ENCODE results near the gene DNAH6.

DNAH6 gene

GRCh38 chr2:84839851-84840250 is 323.6 kb downstream of the DNAH6 start:
- ChIA-PET POLR2A (ENCODE audit: low non-redundant PET) (no interaction called here), CTCF (no interaction called here)
- DNase-seq (ENCODE audit: low spot score) = no peak
- no peak for TF ChIP-seq CTCF (conservative IDR thresholded peaks at IDR 0.05; ENCODE audit: low read depth)
- no peak overlapping the region for H3K27ac ChIP-seq

DNA sequence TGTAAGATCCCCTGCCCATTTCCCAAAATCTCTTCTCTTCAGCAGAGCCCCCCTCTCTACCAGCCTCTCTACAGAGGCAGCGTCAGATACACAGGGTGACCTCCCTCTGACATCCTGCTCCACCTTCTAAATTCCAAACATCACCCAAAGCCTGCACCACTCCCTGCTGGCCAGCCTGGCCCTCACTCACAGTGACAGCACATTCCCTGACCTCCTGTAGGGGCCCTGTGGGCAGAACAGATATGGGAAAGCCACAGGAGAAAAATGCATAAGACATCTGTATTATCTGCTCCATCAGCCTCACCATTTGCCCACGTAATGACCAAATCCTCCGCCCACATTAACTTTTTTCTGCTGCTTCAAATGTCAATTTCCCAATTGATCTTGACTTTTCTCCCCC is 324.0 kb downstream of the DNAH6 start:
- TF ChIP-seq CTCF (conservative IDR thresholded peaks at IDR 0.05; ENCODE audit: low read depth) = no peak
- POLR2A ChIA-PET (ENCODE audit: low non-redundant PET) = no interaction called here
- CTCF ChIA-PET = no interaction called here
- no peak for DNase-seq (ENCODE audit: low spot score)
- no peak overlapping the region for H3K27ac ChIP-seq

DNA sequence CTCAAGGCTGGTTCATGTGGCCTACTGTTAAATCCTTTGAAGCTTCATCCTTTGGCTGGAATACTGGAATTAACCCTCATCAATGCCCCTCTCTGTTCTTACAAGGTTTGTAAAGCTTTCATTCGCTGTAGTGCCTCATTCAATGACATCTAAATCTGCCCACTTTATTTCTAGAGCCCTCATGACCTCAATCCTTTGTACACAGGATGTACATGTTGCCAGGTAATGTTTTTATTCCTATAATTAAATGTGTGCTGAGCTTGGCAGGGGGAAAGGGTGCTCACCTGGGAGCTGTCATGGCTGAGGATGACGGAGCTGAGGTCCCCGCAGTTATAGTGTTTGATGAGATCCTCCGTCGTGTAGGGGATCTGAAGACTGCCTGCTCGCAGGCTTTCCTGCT is 325.3 kb downstream of the DNAH6 start:
- no peak overlapping the region for H3K27ac ChIP-seq
- POLR2A ChIA-PET (ENCODE audit: low non-redundant PET) = no interaction called here
- TF ChIP-seq CTCF (conservative IDR thresholded peaks at IDR 0.05; ENCODE audit: low read depth) = no peak
- no peak for DNase-seq (ENCODE audit: low spot score)
- CTCF ChIA-PET = no interaction called here

- DNase-seq (ENCODE audit: low spot score) = no peak
- no peak overlapping the region for H3K27ac ChIP-seq
- TF ChIP-seq CTCF (conservative IDR thresholded peaks at IDR 0.05; ENCODE audit: low read depth) = no peak
- CTCF ChIA-PET = no interaction called here
- POLR2A ChIA-PET (ENCODE audit: low non-redundant PET) = no interaction called here
Observed at GRCh38 chr2:84844141-84844540, 327.8 kb downstream of the DNAH6 start.

DNA sequence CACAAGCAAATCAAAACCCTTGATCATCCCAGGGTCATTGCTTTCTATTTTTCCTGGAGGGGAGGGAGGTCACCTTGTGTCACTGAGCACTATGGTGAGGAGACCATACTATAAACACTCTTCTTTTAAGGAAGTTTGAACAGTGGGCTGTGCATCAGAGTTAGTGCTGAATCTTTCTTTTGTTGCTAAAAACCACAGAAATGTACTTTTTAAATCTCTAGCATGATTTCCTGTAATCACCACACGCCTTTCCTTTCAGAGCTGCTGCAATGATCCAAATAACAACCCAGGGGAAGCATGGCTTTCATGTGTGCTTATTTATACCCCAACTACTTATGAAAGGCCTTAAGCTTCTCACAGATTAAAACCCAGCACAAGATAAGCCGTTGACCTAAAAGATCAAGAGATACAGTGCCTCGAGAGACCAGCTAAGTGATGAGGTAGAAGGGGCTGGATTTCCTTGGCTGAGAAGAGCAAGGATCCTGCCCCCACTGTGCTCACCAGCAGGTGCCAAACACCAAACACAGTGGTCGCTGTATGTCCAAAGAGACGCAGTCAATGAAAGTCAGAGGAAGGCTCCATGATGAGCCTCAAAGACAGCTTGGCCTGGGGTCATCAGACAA is 329.9 kb downstream of the DNAH6 start:
- no peak overlapping the region for H3K27ac ChIP-seq
- DNase-seq (ENCODE audit: low spot score) = no peak
- ChIA-PET CTCF (interaction anchor here (0.6 kb wide), 1 partner anchor 1856 kb away, joined by 3 read pairs; no protein-coding TSS in a partner anchor), POLR2A (ENCODE audit: low non-redundant PET) (no interaction called here)
- TF ChIP-seq CTCF (conservative IDR thresholded peaks at IDR 0.05; ENCODE audit: low read depth) = no peak

DNA sequence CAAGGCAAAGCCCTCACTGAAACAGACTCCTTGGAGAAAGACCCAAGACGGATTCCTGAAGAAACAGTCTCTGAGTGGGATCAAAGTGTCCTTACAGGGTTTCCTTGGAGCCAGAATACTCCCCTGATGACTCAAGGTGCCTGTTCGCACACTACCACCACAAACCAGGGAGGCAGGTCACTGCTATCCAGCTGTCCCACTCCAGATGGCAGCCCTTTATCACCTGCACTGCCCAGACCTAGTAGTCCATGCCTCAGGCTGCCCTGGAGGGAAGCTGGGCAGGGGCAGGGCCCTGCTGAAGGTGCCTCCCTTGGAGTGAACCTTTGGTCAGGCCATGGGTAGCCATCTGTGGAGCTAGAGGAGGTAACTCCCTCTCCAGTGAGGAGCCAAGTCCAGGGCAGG is 330.4 kb downstream of the DNAH6 start:
- DNase-seq (ENCODE audit: low spot score) = no peak
- no peak for TF ChIP-seq CTCF (conservative IDR thresholded peaks at IDR 0.05; ENCODE audit: low read depth)
- no peak overlapping the region for H3K27ac ChIP-seq
- POLR2A ChIA-PET (ENCODE audit: low non-redundant PET) = no interaction called here
- CTCF ChIA-PET = no interaction called here

Measured in RWPE1 (cell line).